ENCODE data around the gene USP33.
A peak's percentile ranks its signal among the peaks of the same experiment; 100 is the strongest.
"Not testable (repeated sequence)": the region's sequence is repeated elsewhere in the genome, so short reads cannot be mapped to it uniquely, and the experiment has no call there.

The USP33 gene

GRCh38 chr1:77759071-77760028 lies at the start of gene USP33:
Gene USP33, minus strand, starts transcription at chr1:77759852. Its CDS starts 18,155 bp downstream, at chr1:77741697.
- peak; percentile 85 for DNase-seq (ENCODE audit: low spot score)

GRCh38 chr1:77803371-77803770 lies 43.7 kb upstream of the USP33 start:
- no peak for DNase-seq (ENCODE audit: low spot score)

GRCh38 chr1:77802026-77802425 lies 42.4 kb upstream of the USP33 start:
- no peak for DNase-seq (ENCODE audit: low spot score)

DNA sequence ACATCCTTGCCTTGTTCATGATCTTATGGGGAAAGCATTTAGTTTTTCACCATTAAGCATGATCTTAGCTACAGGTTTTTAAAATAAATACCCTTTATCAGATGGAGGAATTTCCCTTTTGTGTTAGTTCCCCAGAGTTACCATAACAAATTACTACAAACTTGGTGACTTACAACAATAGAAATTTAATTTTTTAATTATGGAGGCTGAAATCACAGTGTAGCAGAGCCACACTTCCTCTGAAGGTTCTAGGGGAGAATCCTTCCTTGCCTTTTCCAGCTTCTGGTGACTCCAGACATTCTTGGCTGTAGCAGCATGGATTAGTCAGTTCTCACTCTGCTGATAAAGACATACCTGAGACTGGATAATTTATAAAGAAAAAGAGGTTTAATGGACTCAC lies 38.3 kb upstream of the USP33 start:
- DNase-seq (ENCODE audit: low spot score) = no peak

GRCh38 chr1:77796695-77797405 lies 37.2 kb upstream of the USP33 start:
- peak; percentile 6 for DNase-seq (ENCODE audit: low spot score)

- no peak for DNase-seq (ENCODE audit: low spot score)
Observed at GRCh38 chr1:77794550-77794949, 34.9 kb upstream of the USP33 start.

DNA sequence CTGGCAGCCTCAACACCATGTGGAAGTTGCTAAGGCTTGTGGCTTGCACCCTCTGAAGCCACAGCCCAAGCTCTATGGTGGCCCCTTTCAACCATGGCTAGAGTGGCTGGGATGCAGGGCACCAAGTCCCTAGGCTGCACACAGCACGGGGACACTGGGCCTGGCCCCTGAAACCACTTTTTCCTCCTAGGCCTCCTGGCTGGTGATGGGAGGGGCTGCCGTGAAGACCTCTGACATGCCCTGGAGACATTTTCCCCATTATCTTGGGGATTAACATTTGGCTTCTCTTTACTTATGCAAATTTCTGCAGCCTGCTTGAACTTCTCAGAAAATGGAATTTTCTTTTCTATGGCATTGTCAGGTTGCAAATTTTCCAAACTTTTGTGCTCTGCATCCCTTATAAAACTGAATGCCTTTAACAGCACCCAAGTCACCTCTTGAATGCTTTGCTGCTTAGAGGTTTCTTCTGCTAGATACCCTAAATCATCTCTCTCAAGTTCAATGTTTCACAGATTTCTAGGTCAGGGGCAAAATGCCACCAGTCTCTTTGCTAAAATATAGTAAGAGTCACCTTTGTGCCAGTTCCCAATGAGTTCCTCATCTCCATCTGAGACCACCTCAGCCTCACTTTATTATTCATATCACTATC lies 26.6 kb upstream of the USP33 start:
- DNase-seq (ENCODE audit: low spot score) = not testable (repeated sequence)

DNA sequence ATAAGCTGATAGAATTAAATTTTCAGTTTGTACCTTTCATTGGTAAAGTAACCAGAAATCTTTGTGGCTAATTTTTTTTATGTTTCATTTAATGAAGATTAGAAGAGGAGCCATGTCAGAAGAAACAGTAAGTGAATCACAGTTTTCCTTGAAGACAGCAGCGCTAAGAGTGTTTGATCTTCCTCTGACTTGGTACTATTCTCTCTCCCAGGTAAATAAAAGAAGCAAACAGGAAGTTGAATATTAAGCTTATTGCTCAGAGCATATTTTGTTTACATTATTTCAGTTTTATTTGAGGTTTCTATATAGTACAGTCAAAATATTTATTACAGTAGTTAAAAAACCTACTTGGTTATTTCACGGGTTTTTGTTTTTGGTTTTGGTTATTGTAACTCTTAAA lies 23.5 kb upstream of the USP33 start:
- no peak for DNase-seq (ENCODE audit: low spot score)

GRCh38 chr1:77781683-77782082 lies 22.0 kb upstream of the USP33 start:
- DNase-seq (ENCODE audit: low spot score) = no peak

DNA sequence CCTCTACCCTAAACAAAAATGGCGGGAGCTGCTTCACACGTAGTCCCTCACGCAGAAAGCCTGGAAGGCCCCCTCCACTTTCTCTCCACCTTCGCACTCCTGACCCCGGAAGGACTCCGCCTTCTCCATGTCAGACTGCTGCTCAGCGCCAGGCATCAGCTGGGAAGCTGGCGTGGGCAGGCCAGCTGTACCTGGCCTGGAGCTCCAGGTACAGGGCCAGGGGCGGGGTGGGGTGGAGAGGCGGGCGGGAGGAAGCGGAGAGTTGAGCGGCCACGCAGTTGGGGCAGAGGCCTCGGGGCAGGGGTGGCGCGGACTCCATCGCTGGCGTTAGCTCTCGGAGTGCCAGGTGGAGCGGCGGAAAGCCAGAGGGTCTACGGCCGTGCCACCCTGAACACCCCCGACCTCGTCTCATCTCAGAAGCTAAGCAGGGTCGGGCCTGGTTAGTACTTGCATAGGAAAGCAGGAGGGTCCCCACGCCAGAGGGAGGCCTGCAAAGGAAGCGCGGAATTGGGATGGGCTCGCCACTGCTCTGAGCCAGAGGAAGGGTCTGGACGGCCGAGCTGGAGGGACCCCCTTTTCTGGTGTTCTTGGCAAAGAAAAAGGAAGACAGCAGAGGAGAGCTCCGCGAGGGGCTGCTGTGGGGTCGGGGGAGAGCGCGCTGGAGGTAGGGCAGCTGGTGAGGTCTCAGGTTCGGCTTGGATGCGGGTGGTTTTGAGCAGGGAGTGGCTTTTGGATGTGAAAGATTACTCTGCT lies 20.1 kb upstream of the USP33 start, which contains the start of gene MIGA1:
MIGA1 (plus strand) TSS at position 121 of the 753 bp plus-strand sequence. CDS start 3,604 bp downstream, outside the sequence.
- DNase-seq (ENCODE audit: low spot score) = peak; percentile 98

- DNase-seq (ENCODE audit: low spot score) = no peak
Observed at GRCh38 chr1:77776007-77776700, 16.5 kb upstream of the USP33 start.

- no peak for DNase-seq (ENCODE audit: low spot score)
Observed at GRCh38 chr1:77768006-77768405, 8.4 kb upstream of the USP33 start.

DNA sequence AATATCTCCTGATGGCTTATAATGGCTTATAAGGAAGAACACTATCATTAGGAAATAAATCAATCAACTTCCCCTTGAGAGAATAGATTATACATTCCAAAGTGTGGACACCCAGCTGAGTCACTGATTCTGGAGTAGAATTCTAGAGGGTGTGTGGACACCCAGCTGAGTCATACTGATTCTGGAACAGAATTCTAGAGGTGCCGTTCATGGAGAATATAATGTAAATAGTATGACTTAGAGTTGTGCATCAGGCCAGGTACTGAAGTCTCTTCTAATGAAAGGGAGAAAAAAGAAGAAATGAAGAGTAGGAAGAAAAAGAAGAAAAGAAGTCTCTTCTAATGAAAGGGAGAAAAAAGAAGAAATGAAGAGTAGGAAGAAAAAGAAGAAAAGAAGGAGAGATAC lies 2.4 kb upstream of the USP33 start:
- no peak for DNase-seq (ENCODE audit: low spot score)

- DNase-seq (ENCODE audit: low spot score) = no peak
Observed at GRCh38 chr1:77757603-77758002, 2.0 kb downstream of the USP33 start.

DNA sequence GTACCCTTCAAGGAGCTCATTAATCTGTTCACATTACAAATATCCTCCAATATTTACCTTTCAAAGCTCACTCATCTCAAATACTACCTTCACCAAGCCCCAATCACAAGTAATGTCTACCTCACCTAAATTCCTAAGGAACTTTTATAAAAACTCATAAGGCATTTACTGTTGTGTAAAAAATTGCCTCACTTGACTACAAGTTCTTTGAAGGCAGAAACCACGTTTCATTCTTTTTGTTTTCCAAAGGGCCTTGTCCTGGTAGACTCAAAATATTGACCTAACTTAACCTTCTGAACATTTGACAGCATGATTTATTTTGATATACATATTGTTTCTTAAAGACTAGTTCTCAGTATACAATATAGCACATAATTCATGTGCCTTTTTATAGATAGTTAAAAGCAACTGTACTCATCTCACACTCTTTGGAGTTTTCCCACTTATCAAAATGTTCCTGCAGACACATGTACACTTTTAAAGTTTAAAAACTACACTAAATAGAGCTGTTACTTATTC lies 2.5 kb downstream of the USP33 start:
- DNase-seq (ENCODE audit: low spot score) = no peak

GRCh38 chr1:77756052-77756754 lies 3.4 kb downstream of the USP33 start:
- DNase-seq (ENCODE audit: low spot score) = no peak

- DNase-seq (ENCODE audit: low spot score) = not testable (repeated sequence)
Observed at GRCh38 chr1:77749489-77749888, 10.2 kb downstream of the USP33 start.

DNA sequence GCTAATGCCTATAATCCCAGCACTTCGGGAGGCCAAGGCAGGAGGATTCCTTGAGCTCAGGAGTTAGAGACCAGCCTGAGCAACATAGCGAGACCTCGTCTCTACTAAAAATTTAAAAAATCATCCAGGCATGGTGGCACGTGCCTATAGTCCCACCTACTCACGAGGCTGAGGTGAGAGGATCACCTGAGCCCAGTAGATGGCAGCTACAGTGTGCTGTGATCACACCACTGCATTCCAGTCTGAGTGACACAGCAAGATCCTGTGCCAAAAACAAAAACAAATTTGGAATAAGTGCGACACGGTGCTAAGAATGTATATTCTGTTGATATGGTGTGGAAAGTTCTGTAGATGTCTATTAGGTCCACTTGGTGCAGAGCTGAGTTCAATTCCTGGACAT lies 15.1 kb downstream of the USP33 start:
- no peak for DNase-seq (ENCODE audit: low spot score)

GRCh38 chr1:77742011-77742555 lies 17.6 kb downstream of the USP33 start:
- peak; percentile 6 for DNase-seq (ENCODE audit: low spot score)

GRCh38 chr1:77741316-77741715 lies 18.3 kb downstream of the USP33 start:
- DNase-seq (ENCODE audit: low spot score) = no peak
